Neural progenitor cell (in vitro differentiated cells): Measurements from ENCODE around the gene VTN.

Experiments used
- CTCF ChIP-seq: fragments of 200-600 bp; sonication (generic); IDR thresholded peaks from 2 replicates; pipeline ENCODE4 v1.5.1; 2017; ENCODE audit warnings: antibody characterized with exemption, mild to moderate bottlenecking
- EZH2 ChIP-seq: fragments of 200-600 bp; sonication (generic); IDR thresholded peaks from 2 replicates; pipeline ENCODE4 v1.6.1; 2017; ENCODE audit warnings: antibody characterized with exemption, mild to moderate bottlenecking, moderate library complexity

- TF ChIP-seq CTCF = no peak
- TF ChIP-seq EZH2 = no peak
These were observed 28.6 kb downstream of the VTN start for GRCh38 chr17:28341516-28341915.
